22Rv1 (cell line): Measurements from ENCODE around the gene JADE2.

Experiments
- CTCF ChIP-seq: fragments of 450-650 bp; IDR thresholded peaks from 2 replicates; pipeline ENCODE4 v1.5.1; 2017; ENCODE audit warnings: mild to moderate bottlenecking
- ZFX ChIP-seq: fragments of 450-650 bp; IDR thresholded peaks from 2 replicates; pipeline ENCODE4 v1.6.1; 2017; ENCODE audit warnings: antibody characterized with exemption, borderline replicate concordance

GRCh38 chr5:134519989-134520388 is 5.5 kb upstream of the JADE2 start:
- no peak for TF ChIP-seq CTCF
- TF ChIP-seq ZFX = no peak
